ENCODE measurements around the gene B9D2. TPM values are rescaled to one million over a fixed set of nuclear protein-coding genes. Genes with fewer than 3 reads are reported as not detected.

The B9D2 gene
- polyA plus RNA-seq, 1 of the 3 experiments (the other 2 are of a cell fraction): 13.3 TPM

GRCh38 chr19:41325640-41325946 is 38.4 kb downstream of the B9D2 start:
- peaks cover 76% of the 10 kb centered on the region for H3F3A ChIP-seq (replicated peaks; ENCODE audit: insufficient read depth)
- peak overlapping the region; percentile 78; the same call in 1 of the 2 replicates for H3K9ac ChIP-seq
- no peak for DNase-seq
- H3K27me3 ChIP-seq (ENCODE audit: insufficient read depth): no peaks in the 10 kb centered on the region
- no peaks in the 10 kb centered on the region for H3K9me3 ChIP-seq
- peak overlapping the region; percentile 82 for H3K4me2 ChIP-seq
- no peaks in the 10 kb centered on the region for H4K20me1 ChIP-seq (ENCODE audit: insufficient read depth)
- H3K4me3 ChIP-seq (ENCODE audit: low read depth in 2 of 2, low read length in 1 of 2): peak overlapping the region; percentile 12 to 21; a peak in 3 of 4 replicates
- ChIA-PET CTCF (interaction anchor here (1.2 to 6.9 kb wide), 3 partner anchors 18 to 121 kb away, joined by 3 to 54 read pairs (median 15); partner anchors contain the start of gene TGFB1), POLR2A (interaction anchor here (0.6 to 2.1 kb wide), 3 partner anchors 15 to 233 kb away, joined by 3 to 5 read pairs (median 3); partner anchors contain the start of gene CCDC97)
- H3K36me3 ChIP-seq (replicated peaks in 1 of 2; ENCODE audit: control insufficient read depth in 1 of 2, insufficient read depth in 2 of 2, low read length in 1 of 2): peaks cover 7 to 31% of the 10 kb centered on the region in 2 experiments
- H3K4me1 ChIP-seq (ENCODE audit: control insufficient read depth in 1 of 2, insufficient read depth in 2 of 2, low read depth in 1 of 2, low read length in 1 of 2): peaks cover 53 to 59% of the 10 kb centered on the region in 2 experiments
- H2AFZ ChIP-seq (ENCODE audit: low read depth): no peak overlapping the region
- no peaks in the 10 kb centered on the region for H3K9me2 ChIP-seq
- peak overlapping the region; percentile 75 to 100 for H3K27ac ChIP-seq (ENCODE audit: low read depth in 2 of 2, low read length in 1 of 2)
- H3K79me2 ChIP-seq (ENCODE audit: insufficient read depth): peaks cover 56% of the 10 kb centered on the region
- no peak for TF ChIP-seq FOXJ3 (CRISPR knock-in tag; IDR thresholded peaks at IDR 0.05)
- no peak for TF ChIP-seq EP300 (IDR thresholded peaks at IDR 0.05; ENCODE audit: borderline replicate concordance in 1 of 2, low read depth in 1 of 2, low read length in 1 of 2)
- no peak for TF ChIP-seq SIN3A (IDR thresholded peaks at IDR 0.05; ENCODE audit: borderline replicate concordance, low read depth, low read length)
- TF ChIP-seq FOXM1 (IDR thresholded peaks at IDR 0.05; ENCODE audit: low read depth): no peak
- TF ChIP-seq RXRA (IDR thresholded peaks at IDR 0.05; ENCODE audit: borderline replicate concordance, low read depth): no peak
- TF ChIP-seq CHD2 (IDR thresholded peaks at IDR 0.05; ENCODE audit: low read length, partially characterized antibody): no peak
- no peak for TF ChIP-seq RCOR1 (IDR thresholded peaks at IDR 0.05; ENCODE audit: low read length)
- TF ChIP-seq TCF12 (IDR thresholded peaks at IDR 0.05): no peak
- no peak for TF ChIP-seq NRF1 (IDR thresholded peaks at IDR 0.05; ENCODE audit: low read depth, low read length)
- no peak for TF ChIP-seq YY1 (IDR thresholded peaks at IDR 0.05; ENCODE audit: low read depth)
- TF ChIP-seq IRF3 (IDR thresholded peaks at IDR 0.05; ENCODE audit: low read depth, low read length): no peak
- TF ChIP-seq EZH2phosphoT487 (IDR thresholded peaks at IDR 0.05; ENCODE audit: borderline replicate concordance, low read depth): no peak
- no peak for TF ChIP-seq ELF1 (IDR thresholded peaks at IDR 0.05)
- TF ChIP-seq JUND (IDR thresholded peaks at IDR 0.05): no peak
- WGBS (ENCODE audit: low lambda C conversion rate): 27% methylated on average over 9 of the region's 10 CpGs

- Histone ChIP-seq H3K36me3 (replicated peaks in 1 of 2; ENCODE audit: control insufficient read depth in 1 of 2, insufficient read depth in 2 of 2, low read length in 1 of 2) (peaks cover 11 to 26% of the 10 kb centered on the region in 2 experiments), H3K9me3 (no peaks in the 10 kb centered on the region), H3F3A (replicated peaks; ENCODE audit: insufficient read depth) (peaks cover 71% of the 10 kb centered on the region), H3K79me2 (ENCODE audit: insufficient read depth) (peaks cover 56% of the 10 kb centered on the region), H2AFZ (ENCODE audit: low read depth) (no peak overlapping the region), H3K9ac (peak overlapping the region; percentile 78; the same call in 1 of the 2 replicates), H3K4me3 (ENCODE audit: low read depth in 2 of 2, low read length in 1 of 2) (peak overlapping the region in 1 of 2 experiments; percentile 21; a peak in 1 of 4 replicates), H3K4me1 (ENCODE audit: control insufficient read depth in 1 of 2, insufficient read depth in 2 of 2, low read depth in 1 of 2, low read length in 1 of 2) (peaks cover 53 to 59% of the 10 kb centered on the region in 2 experiments), H3K27ac (ENCODE audit: low read depth in 2 of 2, low read length in 1 of 2) (peak overlapping the region; percentile 75 to 100), H4K20me1 (ENCODE audit: insufficient read depth) (no peaks in the 10 kb centered on the region), H3K27me3 (ENCODE audit: insufficient read depth) (no peaks in the 10 kb centered on the region), H3K9me2 (no peaks in the 10 kb centered on the region), H3K4me2 (peak overlapping the region; percentile 82)
- CTCF ChIA-PET: interaction anchor here (1.2 to 6.9 kb wide), 4 partner anchors 18 to 121 kb away, joined by 3 to 54 read pairs (median 12); partner anchors contain the start of genes DMAC2 and TGFB1
- peak; percentile 81 for DNase-seq
- WGBS (ENCODE audit: low lambda C conversion rate): 14% methylated on average over 21 of the region's 23 CpGs
- POLR2A ChIA-PET: interaction anchor here (0.6 to 2.1 kb wide), 3 partner anchors 15 to 233 kb away, joined by 3 to 5 read pairs (median 3); partner anchors contain the start of gene CCDC97
- no peak for TF ChIP-seq NFIC (IDR thresholded peaks at IDR 0.05; ENCODE audit: borderline replicate concordance)
- no peak for TF ChIP-seq TEAD4 (IDR thresholded peaks at IDR 0.05; ENCODE audit: borderline replicate concordance, insufficient read depth)
- no peak for TF ChIP-seq SIN3A (IDR thresholded peaks at IDR 0.05; ENCODE audit: borderline replicate concordance, low read depth, low read length)
- TF ChIP-seq USF1 (IDR thresholded peaks at IDR 0.05; ENCODE audit: borderline replicate concordance, low read depth): no peak
- TF ChIP-seq ZBTB33 (IDR thresholded peaks at IDR 0.05; ENCODE audit: borderline replicate concordance, low read depth): no peak
- TF ChIP-seq EZH2phosphoT487 (IDR thresholded peaks at IDR 0.05; ENCODE audit: borderline replicate concordance, low read depth): no peak
- TF ChIP-seq ELF1 (IDR thresholded peaks at IDR 0.05): 0 out of 2 replicates have a peak, but pooled peaks have one; percentile 19
- peak; percentile 37 for TF ChIP-seq CHD2 (IDR thresholded peaks at IDR 0.05; ENCODE audit: low read length, partially characterized antibody)
- TF ChIP-seq CTCF (IDR thresholded peaks at IDR 0.05): no peak
- no peak; the same call in 1 of the 2 replicates for TF ChIP-seq JUND (IDR thresholded peaks at IDR 0.05)
- no peak for TF ChIP-seq GATA2 (CRISPR knock-in tag; IDR thresholded peaks at IDR 0.05)
- TF ChIP-seq TCF12 (IDR thresholded peaks at IDR 0.05): peak; percentile 27
These were observed 38.9 kb downstream of the B9D2 start for GRCh38 chr19:41324921-41325639.

Data from SK-N-SH (cell line).